Vagina (tissue), 2 donors: ENCODE measurements around the gene GNG4.

ENCODE experiments used
- POLR2A ChIP-seq, 2 donors: fragments of 450-650 bp; IDR thresholded peaks; one replicate each; pipeline ENCODE4 v1.6.1; 2017; ENCODE audit warnings: antibody characterized with exemption in 2 of 2, mild to moderate bottlenecking in 2 of 2, moderate library complexity in 2 of 2
- POLR2AphosphoS5 ChIP-seq, 2 donors: sonication (generic); formaldehyde crosslinking; IDR thresholded peaks; one replicate each; pipeline ENCODE4 v1.9.0; 2017; ENCODE audit warnings: antibody characterized with exemption in 2 of 2, mild to moderate bottlenecking in 2 of 2, low read depth in 1 of 2; ENCODE audit not compliant: insufficient read depth in 1 of 2
- TF ChIP-seq, protein P1 (sequence below), 3 experiments: fragments of 450-650 bp in 2 of 3; fragments of 200-600 bp in 1 of 3; sonication (generic) in 1 of 3; IDR thresholded peaks; one replicate each; pipeline ENCODE4 v1.5.1; 2017 to 2019; ENCODE audit warnings: antibody characterized with exemption in 3 of 3, mild to moderate bottlenecking in 2 of 3, moderate library complexity in 2 of 3

DNA sequence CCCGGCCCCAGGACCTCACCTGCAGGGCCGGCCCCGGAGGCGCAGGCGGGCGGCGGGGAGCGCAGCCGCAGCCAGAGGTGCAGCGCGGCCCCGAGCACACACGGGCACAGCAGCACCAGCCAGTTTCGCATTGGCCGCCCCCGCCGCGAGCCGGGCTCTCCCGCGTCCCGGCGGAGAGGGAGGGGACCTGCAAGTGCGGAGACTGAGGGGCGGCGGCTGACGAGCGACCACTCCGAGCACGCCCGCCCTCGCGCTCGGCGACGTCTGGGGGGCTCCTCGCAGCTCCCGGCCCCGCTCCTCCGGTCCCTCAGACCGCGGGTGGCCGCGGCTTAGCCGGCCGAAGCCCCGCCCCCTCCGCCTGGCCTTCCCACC is 145.5 kb downstream of the GNG4 start, which contains the start of gene B3GALNT2:
- TF ChIP-seq, protein P1, sequence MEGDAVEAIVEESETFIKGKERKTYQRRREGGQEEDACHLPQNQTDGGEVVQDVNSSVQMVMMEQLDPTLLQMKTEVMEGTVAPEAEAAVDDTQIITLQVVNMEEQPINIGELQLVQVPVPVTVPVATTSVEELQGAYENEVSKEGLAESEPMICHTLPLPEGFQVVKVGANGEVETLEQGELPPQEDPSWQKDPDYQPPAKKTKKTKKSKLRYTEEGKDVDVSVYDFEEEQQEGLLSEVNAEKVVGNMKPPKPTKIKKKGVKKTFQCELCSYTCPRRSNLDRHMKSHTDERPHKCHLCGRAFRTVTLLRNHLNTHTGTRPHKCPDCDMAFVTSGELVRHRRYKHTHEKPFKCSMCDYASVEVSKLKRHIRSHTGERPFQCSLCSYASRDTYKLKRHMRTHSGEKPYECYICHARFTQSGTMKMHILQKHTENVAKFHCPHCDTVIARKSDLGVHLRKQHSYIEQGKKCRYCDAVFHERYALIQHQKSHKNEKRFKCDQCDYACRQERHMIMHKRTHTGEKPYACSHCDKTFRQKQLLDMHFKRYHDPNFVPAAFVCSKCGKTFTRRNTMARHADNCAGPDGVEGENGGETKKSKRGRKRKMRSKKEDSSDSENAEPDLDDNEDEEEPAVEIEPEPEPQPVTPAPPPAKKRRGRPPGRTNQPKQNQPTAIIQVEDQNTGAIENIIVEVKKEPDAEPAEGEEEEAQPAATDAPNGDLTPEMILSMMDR (IDR thresholded peaks at IDR 0.05), result no peak
- TF ChIP-seq POLR2AphosphoS5 (IDR thresholded peaks at IDR 0.05; ENCODE audit: insufficient read depth in 1 of 2, low read depth in 1 of 2) (no peak), POLR2A (IDR thresholded peaks at IDR 0.05) (peak in 1 of 2 donors; percentile 84)
